Limb (tissue), 2 donors: ENCODE results near the gene NRARP.

Source experiments
- DNase-seq, 2 donors: peaks; one replicate each; pipeline ENCODE4 v3.0.0-alpha.2; 2016; ENCODE audit errors: extremely low spot score in 2 of 2

Gene NRARP

DNA sequence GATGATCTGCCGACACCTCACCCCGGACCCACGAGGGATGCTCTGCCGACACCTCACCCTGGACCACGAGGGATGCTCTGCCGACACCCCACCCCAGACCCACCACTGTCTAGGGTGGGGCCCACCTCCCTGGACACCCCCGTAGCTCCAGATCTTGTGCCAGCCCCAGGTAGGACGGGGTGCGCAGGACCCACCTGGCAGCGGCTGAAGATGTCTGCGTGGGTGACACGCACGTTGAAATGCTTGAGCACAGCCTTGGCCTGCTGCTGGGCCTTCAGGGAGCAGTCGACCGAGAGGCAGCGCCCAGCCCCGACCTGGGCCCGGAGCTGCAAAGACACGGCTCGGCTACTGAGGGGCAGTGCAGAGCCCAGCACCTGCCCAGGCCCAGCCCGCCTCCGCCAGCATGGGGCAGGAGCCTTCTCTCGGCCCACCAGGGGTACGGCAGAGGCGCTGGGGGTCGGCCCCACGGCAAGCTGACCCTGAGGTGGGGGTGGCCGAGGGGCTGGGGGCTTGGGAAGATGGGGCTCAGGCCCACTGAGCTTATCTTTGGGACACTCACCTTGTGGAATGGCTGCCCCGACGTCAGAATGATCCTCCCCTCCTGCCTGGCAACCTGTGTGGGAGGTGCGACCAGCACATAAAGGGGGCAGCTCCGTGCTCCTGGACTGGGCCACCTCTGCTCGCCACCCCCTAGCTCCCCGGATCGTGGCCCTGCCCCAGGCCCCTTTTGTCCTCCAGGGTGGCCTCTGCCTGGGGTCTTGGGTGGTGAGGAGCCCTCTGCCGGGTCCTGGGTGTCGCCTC, 21.7 kb upstream of the NRARP start:
- DNase-seq, result no peak

DNA sequence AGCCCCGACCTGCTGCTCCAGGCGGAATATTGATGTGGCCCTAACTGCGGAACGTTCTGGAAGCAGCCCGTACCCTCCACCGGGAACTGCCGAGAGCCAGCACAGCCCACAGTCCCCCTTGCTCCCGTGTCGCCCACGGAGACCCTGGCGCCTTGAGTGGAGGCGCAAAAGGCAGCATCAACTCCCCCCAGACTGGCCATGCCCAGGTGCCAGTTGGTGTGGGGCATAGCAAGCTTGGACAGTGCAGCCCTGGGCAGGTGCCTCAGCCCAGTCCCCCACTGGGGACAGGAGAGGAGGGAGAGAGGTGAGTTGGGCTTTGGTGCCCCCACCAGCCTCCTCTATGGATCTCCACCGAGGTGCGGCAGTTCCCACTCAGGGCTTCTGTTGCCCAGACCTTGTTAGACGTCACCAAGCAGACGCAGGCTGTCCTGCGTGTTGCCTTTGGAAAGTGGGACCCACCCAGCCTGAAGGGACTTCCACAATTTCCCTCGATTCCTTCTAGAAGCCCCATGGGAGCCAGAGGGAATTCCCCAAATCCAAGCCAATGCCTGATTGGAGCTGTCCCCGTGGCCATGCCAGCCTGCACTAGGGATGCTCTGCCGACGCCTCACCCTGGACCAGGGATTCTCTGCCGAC, 19.8 kb upstream of the NRARP start:
- DNase-seq, result no peak

DNA sequence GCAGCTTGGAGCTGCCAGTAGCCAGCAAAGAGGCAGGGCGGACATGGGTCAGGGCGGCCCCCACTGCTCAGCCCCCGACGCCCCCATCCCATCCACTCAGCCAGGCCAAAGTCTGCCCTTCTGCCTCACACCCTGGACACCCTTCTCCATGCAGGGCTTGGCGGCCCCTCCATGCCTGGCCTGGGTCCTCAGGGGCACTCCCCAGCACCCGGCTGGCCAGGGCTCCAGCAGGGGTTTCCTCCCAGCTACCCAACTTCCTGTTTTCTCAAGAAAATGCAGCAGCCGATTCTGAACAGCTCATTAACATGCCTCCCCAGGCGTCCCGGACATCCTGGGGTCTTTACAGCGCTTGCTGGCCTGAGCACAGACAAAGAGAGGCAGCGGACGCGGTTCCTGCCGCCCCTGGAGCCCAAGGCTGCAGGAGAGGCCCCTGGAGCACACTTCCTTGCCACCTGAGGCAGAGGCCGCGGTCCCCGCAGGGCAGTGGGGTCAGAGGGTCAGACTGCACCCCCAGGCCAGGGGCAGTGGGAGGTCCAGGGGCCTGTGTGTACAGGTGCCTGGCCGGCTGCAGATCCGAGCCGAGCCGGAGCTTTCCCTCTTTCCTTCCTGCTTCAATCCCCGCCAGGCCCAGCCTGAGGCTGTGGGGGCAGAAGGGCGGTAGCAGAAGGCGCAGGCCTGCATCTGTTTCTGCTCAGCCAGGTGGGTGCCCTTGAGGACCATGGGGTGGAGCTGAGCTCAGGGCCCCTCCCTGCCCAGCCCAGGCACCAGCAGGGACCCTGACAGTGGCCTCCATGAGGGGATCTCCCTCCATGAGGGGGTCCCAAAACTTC, 18.7 kb upstream of the NRARP start:
- DNase-seq, result peak in 1 of 2 donors; percentile 43

DNA sequence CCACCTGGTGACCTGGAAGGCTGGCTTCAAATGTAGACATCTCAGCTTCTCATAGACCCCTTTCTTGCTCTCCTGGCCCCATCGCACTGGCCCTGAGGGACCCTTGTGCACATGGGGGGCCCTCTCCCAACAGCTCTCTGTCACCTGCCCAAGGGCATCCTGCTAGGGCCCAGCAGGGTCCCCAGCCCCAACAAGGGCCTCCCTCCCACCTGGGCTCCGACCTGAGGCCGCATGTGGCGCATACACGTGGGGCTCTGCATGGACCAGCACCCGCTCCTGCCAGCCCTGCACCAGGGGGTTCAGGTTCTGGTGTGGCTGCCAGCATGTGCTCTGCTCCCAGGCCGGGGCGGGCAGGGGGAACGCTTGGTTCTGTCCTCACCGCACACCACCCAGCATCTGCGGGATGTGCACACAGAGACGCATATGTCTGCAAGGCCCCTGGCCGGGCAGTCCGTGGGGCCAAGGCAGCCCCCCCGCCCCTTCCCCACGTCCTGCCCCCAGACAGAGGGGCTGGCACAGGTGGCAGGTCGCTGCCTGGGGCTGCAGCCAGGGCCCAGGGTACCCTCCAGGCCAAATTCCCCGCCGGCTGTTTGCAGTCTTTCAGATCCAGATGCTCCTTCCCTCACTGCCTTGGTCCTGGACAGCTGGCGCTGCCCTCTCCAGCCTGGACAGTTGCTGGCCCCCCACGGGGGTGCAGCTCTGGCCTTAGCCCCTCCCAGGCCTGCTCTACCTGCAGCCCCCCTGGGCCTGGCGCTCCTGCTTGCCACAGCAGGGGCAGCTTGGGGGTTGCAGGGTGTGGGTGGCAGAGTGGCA, 17.9 kb upstream of the NRARP start:
- DNase-seq, result peak in 1 of 2 donors; percentile 28

DNA sequence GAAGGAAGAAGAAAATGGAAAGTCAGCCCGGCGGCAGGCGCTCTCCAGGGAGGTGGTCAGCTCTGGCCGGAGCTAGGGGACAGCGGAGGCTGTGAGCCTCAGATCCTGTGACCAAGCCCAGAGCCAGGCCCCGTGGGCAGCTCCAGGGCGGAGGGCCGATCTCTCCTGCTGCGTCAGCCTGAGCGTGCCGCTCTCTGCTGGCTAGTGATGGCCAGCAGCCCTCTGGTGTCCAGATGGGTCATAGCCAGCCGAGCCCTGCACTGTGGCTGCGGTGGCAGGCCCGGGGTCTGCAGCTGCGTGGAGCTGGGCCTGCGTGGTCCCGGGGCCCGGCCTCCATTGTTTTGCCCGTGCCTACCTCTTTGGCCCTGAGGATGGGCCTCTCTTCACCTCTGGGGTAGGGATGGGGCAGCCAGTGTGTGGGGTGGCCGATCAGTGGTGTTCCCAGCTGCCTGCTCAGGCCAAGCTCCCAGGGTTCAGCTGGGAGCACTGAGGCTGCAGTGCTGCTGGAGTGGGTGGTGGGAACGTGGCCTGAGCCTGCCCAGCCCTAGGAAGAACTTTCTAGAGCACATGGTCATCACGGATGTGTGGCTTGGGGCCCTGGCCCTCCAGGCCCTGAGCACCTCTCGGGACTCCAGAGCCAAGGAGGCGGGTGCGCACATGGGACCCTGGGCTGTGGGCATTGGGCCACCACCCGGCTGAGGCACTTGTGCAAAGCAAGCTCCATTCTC, 17.1 kb upstream of the NRARP start:
- peak in 1 of 2 donors; percentile 38 for DNase-seq

DNA sequence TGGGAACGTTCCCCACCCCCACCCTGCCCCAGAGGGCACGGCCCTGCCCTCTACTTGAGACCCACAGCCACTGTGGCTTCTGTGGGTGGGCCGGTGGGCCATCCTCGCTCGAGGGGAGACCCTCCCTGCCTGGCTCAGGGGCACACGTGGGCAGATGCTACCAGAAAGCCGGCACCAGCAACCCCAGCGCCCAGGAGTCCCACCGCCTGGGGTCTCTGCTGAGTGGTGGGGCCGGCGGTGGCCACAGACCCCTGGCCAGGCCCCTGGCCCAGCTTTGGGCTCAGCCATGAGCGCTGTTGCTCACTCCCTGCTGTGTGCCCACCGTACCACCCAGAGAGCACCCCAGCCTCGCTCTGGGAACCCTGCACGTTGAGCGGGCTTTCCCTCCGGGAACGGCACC, 16.5 kb upstream of the NRARP start:
- no peak for DNase-seq

DNA sequence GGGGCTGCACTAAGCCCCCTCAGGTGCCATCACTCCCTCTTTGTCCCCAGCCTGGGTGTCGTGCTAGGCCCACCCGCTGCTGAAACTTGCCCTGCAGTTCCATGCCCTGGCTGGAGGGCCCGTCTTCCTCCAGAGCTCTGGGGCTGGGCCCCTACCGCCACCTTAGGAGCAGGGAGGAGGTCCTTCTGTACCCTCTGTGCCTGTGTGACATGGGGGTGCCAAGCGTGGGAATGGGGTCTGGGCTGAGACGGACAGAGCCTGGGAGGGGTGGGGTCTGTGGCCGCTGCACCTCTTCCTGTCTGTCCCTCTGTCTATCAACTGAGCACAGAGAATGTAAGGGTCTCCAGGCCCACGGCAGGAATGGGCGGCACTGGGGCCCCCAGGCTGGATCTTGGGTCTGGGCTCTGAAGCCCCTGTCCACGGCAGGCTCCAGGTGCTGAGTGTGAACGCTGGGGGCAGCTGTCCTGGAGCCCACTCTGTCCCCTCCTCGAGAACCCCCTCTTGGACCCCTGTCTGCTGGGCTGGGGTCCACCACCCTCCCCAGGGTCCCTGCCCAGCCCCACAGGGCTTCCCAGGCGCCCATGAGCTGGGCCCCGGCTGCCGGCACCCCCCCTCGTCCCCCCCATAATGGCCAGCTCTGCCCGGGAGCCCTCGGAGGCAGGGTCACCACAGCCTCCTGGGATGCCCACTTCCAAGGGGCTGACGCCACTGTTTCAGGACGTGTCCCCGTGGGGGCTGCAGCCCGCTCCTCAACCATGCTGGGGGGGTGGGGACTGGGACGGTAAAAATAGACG, 15.8 kb upstream of the NRARP start:
- DNase-seq, result no peak

DNA sequence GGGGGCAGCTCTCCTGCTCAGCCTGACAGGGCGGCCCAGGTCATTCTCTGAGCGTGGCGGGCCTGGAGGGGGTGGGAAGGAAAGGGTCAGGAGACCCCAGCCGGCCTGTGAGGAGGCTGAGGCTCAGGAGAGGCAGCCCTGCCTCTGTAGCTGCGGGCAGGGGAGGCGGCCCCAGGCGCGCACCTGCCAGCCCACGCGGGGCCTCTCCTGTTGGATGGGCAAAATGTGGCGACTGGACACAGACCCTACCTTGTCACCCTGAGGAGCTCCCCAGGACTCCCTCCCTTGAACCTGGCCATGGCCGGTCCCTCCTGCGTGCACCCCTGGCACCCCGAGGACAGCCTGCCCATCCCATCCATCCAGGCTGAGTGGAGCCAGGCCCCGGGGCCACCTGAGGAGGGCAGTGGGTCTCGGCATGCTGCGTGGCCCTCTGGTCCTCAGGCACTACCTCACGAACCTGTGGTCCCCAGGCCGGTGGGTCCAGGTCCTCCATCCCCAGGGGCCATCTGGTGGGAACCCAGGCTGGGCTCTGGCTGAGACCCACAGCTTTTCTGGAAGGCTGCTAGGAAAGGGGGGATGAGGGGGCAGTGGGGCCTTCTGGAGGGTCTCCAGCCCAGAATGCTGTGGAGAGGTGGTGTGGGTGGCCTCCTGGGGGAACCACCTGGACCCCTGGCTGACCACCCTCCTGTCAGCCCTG, 15.1 kb upstream of the NRARP start:
- peak in 1 of 2 donors; percentile 30 for DNase-seq

DNA sequence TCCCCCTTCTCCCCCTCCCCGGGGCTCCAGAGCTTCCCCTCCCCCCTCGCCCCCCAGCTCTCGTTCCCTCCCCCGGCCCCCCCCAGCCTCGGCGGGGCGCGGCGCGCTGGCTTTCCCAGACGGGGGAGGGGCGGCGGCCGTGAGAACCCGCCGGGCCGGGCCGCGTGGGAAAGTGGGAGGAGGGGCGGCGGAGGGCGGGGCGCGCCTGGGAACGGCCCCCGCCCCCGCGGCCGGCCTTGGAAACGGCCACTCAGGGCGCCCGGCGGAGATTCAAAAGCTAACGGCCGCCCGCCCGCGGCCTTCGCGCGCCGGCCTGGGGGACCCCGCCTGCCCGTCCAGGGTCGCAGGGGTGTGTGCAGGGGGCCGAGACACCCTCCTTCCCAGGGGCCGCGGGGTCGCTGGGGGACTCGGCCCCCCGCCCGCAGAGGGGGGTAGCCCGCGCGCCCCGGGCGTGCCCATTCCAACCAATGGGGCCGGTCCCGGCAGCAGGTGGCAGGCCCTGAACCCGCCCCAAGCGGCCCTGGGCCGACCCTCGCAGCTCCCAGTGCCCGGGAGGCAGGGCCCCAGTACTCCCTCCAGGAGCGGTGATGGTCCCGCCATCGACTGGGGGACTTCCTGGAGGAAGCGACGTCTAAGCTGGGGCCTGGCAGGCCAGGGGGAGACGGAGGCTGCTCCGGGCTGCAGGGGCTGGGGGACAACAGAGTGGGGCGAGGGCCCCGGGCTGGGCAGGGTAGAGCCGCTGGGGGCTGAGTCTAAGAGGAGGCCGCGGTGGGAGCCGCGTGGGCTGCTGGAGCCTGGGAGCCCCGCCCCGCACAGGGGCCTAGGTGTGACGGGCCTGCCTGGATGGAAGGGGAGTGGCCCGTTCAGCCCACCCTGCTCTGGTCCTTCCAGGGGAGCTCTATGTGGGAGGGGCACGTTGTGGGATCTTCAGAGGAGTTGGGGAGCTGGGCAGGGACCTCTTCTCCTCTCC, 14.2 kb upstream of the NRARP start:
- DNase-seq, result peak in 1 of 2 donors; percentile 76

DNA sequence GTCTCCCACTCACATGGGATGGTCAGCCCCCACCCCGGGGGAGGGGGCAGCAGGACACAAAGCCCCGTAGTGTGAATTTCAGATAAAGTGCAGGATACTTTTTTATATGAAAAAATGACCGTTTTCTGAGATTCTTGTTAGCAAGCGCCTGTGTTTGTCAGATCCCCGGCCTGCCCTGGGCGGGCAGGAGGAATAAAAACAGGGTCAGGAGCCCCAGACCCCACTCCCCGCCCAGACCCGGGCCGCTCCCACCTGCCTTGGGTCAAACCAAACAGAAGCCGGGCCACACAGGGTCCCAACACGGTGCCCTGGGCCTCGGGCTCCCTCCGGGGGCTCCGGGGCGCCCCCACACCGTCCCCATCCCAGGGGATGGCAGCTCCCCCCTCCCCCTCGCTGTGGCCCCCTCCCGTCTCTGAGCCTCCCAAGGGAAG, 13.5 kb upstream of the NRARP start:
- no peak for DNase-seq

DNA sequence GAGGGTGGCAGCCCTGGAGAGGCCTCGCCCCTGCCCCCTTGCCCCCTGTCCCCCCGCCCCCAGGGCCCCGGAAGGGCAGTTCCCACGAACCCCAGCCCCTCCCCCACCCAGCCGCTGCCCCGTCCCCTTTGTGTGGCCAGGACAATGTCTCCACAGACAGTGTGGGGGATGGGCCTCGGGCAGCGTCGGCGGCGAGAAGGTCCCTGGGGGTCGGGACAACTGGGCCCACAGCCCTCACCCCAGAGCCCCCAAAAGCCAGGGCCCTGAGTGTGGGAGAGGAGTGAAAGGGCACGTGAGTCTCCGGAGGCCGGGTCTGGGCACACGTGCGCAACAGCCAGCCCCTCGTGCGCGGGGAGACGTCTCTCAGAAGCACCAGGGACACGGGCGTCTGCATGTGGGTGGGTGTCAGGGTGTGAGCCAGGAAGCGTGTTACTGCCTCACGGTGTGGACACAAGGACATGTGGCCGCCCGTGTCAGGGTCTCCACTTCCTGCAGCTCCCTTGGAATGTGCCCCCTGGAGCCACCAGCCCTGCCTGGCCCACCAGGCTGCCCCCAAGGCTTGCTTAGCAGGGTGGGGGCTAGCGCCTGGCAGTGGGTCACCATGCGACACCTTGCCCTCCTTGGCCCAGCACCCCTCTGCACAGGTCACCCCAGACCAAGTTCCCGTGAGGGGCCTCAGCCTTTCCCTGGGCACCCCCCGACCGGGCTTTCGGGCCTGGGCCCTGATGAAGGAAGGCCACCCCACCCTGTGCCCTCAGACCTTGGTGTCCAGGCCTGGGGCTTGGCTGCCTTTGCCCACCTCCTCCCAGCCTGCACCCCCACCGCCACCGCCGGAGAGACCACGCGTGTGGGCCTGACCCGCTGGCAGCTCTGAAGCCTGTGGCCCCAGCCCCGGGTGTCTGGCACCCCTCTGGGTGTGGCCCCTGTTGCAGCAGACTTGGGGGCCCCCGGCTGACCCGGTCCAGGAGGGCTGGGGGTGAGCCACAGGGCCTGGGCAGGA, 12.8 kb upstream of the NRARP start:
- peak in 1 of 2 donors; percentile 46 for DNase-seq

DNA sequence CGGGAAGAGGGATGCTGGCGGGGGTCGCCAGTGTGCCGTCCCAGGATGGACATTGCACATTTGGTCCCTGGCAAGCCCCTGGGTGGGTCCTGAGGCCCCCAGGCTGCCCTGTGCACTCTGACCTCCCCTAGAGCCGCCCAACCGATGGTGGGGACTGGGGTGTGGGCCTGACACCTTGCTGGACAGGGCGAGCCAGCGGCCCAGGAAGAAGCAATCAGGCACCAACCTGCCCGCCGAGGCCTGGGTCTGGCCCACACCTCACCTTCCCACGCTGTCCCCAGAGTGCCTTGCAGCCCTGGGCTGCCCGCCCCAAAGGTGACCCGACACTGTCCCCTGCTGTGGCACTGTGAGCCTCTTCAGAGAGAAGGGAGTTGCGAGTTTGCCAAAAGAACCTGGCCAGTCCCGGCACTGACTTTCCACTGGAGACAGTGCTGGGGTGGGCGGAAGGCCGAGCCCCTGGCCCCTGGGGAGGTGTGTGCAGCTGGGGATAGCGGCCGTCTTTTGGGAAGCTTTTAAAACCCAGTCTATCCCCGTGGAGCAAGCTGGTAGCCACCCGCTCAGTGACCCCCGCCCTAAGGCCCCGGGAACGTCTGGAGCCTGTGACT, 12.0 kb upstream of the NRARP start:
- DNase-seq, result peak in 1 of 2 donors; percentile 29

DNA sequence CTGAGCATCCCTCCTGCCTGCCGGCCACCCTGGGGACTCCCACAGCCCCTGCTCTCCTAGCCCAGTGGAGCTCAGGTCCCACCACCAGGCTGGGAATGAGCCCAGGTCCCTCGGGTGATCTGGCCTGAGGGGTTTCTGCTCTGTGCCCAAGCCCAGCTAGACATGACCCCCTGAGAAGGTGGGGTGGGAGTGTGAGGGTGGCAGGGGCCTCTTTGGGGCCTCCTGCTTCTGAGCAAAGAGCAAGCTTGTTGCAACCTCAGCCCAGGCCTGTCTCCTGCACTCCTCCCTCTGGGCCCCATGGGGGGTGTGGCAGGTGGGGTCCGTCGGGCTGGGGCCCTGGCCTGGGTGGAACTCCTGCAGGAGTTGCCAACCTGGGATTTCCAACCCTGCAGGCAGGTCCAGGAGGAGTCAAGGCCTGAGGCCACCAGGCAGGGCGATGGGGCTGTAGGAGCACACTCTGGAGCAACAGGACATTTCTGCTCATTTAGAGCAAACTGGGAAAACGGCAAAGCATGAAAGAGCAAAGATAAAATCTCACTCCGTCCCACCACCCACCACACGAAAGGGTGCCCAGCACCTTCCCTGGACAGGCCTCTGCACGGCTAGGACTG, 11.4 kb upstream of the NRARP start:
- DNase-seq, result peak in 1 of 2 donors; percentile 32

DNA sequence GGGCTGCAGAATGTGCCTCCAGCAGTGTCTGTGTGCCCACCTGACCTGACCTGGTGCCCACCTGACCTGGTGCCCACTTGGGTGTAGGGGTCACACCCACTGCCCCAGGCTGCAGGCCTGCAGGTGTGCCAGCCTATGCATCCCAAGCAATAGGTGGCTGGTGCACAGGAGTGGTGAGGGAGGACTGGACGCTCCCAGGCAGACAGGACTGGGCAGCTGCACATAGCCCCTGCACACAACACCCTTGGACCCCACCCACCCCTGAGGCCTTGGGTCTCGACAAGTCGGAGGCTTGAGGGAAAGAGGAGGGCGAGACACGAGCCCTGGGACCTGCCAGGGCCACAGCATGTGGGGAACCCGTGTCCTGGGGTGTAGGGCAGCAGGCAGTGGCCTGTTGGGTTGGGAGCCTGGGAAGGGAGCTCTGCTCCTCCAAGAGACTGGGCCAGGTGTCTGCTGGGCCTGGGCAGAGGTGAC, 10.8 kb upstream of the NRARP start:
- no peak for DNase-seq

DNA sequence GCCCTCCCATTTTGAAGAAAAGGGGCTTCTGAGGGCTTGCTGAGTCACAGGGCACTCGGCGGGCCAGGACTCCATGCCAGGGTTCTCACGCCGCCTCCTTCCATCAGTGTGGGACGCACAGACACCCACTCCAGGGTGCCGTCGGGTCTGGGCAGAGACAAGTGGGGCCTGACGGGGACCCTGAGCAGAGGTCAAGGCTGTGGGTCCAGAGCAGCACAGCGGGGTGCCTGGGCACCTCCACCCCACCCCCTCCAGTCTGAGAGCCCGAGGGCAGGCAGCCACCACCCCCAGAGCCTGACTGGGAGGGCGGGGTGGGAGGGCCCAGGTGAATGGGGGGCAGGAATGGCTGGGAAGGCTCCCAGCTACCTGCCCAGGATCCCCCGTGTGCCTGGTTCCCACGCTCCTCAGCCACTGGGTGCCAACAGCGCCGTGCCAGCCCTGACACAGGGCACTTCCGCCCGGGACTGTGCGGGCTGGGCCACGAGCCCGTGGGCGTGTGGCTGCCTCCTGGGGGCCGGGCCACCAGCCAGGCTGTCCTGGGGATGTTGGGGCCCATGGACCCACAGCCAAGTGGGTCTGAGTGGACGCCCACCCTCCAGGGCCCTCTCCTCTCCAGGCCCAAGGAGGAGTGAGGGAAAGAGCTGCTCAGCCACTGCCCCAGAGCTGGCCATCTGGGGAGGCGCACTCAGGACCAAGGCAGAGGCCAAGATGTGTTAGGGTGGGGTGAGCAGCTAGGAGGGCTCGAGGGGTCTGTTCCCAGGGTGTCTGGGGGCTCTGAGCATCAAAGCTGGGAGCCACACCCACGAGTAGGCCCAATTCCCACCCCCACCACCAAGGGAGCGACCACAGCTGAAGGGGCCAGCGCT, 10.1 kb upstream of the NRARP start:
- DNase-seq, result no peak
